Left forelimb (tissue), 1 donor: ENCODE data around the gene OR12D1.
"Not testable (repeated sequence)": the region's sequence is repeated elsewhere in the genome, so short reads cannot be mapped to it uniquely, and the experiment has no call there.

Experiments used
- DNase-seq: peaks from one replicate; pipeline ENCODE4 v3.0.0-alpha.2; 2018; ENCODE audit warnings: low spot score

Gene OR12D1

DNA sequence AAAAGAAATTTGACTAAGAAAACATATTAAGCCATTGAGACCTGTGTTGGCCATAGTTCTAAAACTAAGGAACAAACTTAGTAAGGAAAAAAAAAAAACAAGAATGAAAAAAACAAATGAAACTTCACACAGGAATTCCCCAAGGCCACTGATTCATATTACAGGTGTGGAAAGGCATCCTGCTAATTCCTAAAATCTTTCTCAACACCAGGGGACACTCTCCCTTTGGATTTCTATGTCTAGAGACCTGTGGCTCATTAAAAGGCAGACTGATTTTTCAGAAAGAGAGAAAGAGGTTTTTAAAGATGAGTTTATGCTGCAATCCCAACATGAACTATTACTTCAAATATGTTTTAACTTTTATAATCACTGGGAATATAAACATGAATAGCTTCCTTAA is at the start of gene OR12D1:
Gene OR12D1, plus strand, starts transcription at position 341 of the 400 bp plus-strand sequence.
- no peak for DNase-seq

DNA sequence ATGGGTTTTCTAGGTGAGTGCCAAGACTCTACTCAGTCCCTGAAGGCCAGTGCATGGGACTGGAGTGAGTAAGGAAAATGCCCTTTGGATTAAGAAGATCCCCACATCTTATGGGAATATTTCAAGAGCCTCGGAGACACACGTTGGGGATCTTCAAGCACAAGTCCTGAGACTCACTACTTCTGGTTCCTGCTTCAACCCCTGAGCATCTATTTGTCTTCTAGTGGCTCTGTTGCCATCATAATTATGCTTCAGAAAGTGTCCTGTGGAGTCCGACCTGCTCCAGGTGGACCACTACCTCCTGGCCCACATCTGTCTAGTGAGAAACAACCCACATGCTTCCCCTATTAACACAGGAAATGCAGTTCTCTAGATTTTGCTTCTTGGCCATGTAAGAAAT is 46.0 kb upstream of the OR12D1 start, which contains the start of gene OR5V1:
Gene OR5V1, minus strand, starts transcription at position 101 of the 400 bp plus-strand sequence. CDS start 12,670 bp downstream, outside the sequence.
- no peak for DNase-seq

DNA sequence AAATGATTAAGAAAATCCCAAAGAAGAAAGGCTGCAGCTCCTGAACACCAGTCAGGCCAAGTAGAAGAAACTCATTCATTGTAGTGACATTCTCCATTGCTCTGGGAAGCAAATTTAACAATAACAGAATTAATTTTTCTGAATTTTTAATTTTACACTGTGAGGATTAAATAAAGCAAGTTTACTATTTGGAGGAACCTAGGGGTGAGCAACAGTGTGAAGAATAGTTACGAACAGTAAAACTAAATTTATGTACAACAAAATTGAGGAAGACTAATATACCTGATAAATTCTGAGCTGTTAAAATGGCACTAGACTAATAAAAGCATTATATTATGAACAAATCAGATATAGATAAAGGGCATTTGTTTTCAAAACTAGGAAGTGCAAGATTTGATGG is 39.5 kb upstream of the OR12D1 start, which contains the start of gene OR12D3:
Gene OR12D3, minus strand, starts transcription at position 101 of the 400 bp plus-strand sequence. Its CDS starts 4 bp downstream, at position 97.
- DNase-seq = no peak

DNA sequence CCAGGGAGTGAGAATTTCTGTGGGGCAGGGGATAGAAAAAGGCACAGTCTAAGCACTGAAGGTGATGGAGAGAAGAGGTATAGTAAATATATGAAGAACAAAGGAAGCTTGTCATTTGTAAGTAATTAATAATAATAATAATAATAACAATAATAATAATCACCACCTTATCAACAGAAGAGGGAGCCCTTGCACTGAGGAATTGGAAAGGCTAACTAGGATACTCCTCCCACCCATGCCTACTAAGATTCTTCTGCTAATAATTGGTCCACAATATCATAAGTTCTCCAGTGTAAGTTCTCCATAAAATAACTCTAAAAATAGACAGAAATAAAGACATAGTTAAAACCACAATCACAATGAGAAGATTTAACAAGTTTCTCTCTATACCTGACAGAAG is 38.7 kb upstream of the OR12D1 start:
- DNase-seq = no peak

DNA sequence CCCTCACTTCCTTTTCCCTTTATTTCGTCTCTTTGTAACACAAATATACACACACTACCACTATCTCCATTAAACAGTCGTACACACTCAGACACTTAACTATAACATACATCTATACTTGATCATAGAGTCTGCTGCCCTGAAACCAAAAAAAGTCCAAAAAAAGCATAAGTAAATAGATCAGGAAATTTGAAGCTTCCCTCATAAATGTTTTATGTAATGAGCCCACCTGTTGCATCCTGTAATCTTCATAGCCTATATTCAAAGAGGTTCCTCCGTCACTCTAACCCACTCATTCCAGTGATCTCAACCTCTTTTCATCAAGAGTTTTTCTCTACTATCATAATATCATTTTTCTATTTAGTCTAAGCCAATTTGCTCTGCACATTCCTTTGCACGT is 26.2 kb upstream of the OR12D1 start:
- DNase-seq = no peak

DNA sequence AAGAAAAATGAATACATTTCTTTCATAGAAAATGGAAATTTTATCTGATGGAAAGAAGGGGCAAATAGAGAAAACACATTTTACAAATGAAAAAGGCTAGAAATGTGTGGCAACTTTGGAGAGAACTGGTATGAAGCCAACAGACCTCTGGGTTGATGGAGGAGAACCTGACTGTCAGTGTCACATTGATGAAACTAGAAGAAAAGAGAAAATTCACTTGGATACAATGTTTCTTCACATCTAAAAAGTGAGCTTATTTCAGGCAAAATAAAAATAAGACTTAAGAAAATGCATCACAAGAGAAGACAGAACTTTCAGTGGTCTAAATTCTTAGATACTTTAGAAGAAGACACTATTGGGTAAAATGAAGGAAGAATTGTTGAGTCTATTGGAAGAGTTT is 19.4 kb upstream of the OR12D1 start, which contains the start of gene OR12D2:
Gene OR12D2, plus strand, starts transcription at position 301 of the 400 bp plus-strand sequence. CDS start 1,069 bp downstream, outside the sequence.
- no peak for DNase-seq

DNA sequence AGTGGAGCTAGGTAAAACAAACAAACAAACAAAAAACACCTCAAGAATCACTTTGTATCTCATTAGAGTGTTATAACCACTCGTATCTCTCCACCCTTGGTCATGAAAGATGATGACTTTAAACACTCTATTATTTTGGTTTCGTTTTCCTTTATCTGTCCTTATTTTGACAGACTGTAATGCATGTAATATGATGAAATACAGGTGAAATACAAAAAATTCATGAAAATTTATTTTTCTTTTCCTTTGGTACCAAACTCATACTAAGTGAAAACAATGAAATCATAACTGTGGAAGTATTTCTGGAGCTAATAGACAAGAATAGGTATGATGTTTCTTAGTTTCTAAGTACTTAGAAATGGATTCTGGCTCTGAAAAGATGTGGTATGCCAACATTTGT is 15.2 kb upstream of the OR12D1 start:
- no peak for DNase-seq

DNA sequence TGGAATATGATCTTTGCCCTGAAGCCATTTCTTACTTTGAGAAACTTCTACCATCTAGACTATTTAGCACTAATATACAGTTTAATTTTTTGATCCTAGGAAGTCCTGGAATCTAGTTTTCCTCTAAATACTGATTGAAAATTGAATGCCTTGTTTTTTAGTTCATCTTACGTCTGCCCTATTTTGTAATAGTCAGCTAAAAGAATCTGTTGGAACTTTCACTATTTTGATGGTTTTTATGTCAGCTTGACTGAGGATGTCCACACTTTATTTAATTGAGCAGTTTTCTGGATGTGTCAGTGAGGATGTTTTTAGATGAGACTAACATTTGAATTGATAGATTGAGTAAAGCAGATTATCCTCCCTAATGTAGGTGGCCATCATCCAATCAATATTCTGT is 10.9 kb upstream of the OR12D1 start:
- DNase-seq = no peak

DNA sequence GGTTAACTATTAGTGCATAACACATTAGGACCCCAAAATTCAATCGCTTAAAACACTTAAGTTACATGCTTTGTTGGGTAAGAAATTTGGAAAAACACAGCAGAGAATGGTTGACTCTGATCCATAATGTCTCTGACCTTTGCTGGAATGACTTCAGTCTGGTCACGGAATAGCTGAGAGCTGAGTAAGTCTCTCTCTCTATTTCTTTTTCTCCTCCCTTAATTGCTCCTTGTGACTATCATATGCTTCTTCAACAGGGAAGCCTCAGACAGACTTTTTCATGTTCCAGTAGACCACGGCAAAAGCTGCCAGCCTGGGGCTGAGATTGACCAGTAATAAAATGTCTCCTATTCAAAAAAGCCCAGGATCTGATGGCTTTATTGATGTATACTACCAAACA is 4.8 kb downstream of the OR12D1 start:
- no peak for DNase-seq

DNA sequence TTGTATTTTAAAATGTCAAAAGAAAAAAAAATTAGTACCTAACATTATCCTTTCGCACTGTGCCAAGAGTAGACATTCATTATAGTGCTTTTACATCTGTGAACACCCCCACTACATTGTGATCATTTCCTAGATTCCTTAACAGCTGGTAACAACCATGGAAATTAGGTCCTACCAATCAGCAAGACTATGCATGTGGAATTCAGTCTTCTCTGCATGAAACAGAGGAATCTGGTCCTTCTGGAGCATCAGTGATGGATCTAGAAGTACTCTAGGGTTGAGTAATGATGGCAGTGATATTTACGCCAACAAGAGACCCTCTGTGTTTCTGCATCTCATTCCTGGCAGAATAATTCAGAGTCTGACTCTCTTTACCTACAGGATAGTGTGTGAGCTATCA is 9.4 kb downstream of the OR12D1 start:
- no peak for DNase-seq

DNA sequence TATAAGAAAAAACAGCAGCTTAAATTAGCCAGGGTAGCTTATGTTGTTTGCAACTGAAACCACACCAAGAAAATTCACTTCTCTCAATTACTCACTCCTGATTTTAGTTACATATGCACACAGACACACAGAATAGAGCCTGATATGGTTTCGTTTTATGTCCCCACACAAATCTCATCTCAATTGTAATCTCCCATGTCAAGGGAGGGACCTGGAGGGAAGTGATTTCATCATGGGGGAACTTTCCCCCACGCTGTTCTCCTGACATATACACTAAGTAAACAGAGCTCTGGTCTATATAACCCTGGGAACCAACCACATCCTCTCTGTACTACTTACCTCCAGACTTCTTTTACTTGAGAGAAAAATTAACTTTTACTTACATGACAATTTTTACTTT is 9.8 kb downstream of the OR12D1 start:
- no peak for DNase-seq

DNA sequence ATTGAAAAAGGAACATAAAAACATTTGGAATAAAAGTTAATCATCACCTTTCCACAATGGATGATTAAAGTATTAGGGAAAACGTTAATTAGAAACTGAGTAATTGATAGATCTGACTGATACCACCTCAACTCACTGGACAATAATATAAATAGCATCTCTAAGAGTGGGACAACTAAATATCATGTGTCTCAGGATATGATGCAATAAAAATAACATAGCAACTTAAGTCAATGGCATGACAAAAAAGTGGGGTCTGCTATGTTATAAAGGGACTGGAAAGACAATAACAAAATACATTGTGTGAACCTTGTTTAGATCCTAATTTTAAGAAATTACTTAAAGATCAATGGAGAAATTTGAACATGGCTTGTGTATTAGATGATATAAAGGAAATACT is 10.3 kb downstream of the OR12D1 start:
- no peak for DNase-seq

DNA sequence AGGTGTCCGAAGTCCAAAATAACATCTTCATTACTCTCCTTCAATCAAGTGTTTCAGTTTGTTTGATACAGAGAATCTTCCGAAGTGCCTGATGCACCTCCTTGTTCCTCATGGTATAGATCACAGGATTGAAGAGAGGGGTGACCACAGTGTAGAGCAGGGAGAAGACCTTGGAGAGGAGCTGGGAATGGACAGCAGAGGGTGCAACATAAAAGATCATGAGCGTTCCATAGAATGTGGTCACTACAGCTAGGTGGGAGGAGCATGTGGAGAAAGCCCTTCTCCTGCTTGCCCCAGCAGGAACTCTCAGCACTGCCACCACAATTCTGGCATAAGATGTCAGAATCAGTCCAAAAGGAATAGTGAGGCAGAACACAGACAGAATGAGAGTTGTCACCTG is 11.9 kb downstream of the OR12D1 start:
- DNase-seq = no peak

DNA sequence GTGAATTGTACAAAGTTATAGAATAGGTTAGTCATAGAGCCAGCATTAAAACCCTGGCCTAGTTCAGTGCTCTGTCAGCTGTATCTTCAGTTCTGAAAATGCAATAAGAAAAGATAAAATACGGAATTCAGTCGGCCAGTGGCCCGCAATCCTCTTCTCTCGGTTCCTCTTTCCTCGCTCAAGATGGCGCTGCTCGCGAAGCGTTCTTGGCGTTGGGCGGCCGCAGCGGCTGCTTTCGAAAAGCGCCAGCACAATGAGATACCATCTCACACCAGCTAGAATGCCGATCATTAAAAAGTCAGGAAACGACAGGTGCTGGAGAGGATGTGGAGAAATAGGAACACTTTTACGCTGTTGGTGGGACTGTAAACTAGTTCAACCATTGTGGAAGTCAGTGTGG is 22.0 kb downstream of the OR12D1 start:
- not testable (repeated sequence) for DNase-seq

DNA sequence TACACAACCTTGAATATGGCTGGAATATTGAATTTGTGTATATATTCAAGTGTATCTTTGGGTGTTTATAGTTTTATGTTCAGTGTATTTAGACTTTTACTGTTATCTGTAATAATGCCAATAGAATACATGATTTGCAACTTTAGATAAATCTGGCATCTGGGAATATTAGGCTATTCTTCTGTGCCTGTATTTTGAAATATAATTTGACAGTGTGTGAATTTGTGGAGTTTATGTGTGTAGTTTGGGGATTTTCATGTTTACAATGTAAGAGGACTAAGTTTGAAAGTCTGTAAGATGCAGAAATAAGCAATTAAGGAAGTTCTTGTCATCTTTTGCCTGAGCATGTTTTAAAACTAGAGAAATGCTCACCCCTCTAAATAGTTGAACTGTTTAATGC is 24.3 kb downstream of the OR12D1 start, which contains the start of gene OR10C1:
Gene OR10C1, plus strand, starts transcription at position 301 of the 400 bp plus-strand sequence. CDS start 710 bp downstream, outside the sequence.
- DNase-seq = no peak

DNA sequence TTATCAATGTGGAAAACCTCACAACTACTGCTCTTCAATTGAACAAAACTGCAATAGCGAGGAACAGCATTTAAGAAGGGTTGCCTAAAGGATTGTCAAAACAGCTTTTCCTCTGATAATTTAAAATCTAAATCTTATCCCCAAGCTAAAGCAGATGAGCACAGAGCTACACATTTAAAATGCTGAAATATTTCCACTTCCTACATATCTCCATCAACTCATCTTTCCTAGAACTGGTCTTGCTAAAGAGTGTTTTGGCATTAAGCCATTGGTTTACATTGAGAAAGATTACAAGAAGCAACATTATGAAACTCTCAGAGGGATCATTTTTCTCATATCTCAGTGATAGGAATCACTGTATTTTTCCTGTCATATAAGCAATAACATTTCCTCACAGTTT is 28.0 kb downstream of the OR12D1 start:
- no peak for DNase-seq

DNA sequence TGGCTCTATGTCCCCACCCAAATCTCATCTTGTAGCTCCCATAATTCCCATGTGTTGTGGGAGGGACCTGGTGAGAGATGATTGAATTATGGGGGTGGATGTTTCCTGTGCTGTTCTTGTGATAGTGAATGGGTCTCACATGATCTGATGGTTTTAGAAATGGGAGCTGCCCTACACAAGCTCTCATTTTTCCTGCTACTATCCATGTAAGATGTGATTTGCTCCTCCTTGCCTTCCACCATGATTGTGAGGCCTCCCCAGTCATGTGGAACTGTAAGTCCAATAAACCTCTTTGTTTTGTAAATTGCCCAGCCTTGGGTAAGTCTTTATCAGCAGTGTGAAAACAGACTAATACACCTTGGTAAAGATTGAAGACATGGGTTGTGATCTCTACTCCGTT is 29.3 kb downstream of the OR12D1 start:
- DNase-seq = not testable (repeated sequence)

DNA sequence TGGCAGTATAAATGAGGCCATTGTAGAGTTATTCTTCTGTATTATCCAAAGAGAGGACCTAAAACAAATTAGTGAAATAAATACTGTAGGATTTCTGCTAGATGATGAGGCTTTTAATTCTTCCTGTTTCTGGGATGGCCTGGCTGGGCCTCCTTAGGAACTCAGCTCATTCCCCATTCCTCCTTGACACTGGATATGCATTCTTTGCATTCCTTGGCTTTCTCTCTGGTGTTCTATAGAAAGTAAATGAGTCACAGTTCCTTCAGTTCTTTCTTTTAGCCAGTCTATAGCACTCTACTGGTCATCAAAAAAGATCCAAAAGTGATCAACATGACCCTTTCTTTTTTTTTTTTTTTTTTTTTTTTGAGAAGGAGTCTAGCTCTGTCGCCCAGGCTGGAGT is 32.9 kb downstream of the OR12D1 start:
- DNase-seq = no peak

DNA sequence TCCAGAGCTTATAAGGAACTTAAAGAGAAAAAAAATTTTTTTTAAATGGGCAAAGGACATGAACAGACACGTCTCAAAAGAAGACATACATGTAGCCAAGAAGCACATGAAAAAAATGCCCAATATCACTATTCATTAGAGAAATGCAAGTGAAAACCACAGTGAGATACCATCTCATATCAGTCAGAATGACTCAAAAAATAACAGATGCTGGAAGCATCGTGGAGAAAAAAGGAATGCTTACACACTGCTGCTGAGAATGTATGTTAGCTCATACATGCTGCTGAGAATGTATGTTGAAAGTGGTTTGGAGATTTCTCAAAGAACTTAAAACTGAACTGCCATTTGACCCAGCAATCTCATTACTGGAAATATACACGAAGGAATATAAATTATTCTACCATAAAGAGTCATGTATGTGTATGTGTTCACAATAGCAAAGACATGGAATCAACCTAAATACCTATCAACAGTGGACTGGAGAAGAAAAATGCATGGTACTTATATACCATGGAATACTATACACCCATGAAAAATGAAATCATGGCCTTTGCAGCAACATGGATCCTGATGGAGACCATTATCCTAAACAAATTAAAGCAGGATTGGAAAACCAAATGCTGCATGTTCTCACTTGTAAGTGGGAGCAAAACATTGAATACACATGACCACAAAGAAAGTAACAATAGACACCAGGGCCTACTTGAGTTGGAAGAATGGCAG is 36.9 kb downstream of the OR12D1 start:
- no peak for DNase-seq

DNA sequence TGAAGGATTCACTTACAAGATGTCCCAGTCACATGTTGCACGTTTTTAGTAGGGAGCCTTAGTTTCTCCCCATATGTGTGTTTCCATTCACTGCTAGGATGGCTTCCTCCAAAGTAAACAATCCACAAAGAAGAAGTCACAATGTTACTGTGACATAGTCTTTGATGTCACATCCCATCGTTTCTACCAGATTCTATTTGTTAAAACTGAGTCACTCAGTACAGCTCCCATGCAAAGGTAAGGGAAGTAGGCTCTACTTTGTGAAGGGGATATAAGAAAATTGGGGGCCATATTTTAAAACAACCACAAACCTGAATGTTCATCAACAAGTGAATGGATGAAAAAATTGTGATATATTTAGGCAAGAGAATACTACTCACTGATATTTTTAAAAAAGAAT is 42.2 kb downstream of the OR12D1 start, which contains the start of the genes OR11A1 and OR2H1:
Gene OR11A1, minus strand, starts transcription at position 101 of the 400 bp plus-strand sequence. CDS start 29,430 bp downstream, outside the sequence.
Gene OR2H1, plus strand, starts transcription at position 185 of the 400 bp plus-strand sequence. CDS start 4,615 bp downstream, outside the sequence.
- no peak for DNase-seq

DNA sequence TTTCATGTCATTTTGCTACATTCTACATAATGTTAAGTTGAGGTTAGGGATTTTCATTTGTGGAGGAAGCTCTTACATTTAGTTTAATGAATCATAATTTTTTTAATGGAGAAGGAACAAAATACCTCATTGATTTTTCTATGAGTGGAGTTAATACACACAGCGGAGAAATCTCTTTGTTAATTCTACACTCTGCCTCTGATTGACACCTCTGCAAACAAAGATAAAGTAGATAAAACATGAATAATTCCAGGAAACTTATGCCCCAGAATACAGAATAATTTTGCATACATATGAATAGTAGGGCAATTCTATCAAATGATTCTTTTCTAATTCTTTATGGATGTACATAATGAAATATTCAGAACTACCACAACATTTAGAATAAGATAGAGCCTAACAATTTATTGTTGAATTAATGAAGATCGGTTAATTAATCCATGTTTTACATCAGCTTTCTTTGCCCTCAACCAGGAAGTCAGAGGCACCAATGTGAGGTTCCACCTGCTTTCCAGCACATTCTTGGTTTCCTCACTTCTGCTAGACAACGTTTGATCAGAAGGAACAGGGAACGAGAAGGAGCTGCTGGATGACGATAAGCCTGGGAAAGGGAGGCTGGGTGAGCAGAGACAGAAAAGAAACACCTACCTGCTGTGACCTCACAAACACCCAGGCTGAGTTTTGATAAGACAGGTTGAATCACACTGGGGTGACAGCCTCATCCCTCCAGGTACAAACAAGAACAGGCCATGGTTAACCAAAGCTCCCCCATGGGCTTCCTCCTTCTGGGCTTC is 46.5 kb downstream of the OR12D1 start:
- no peak for DNase-seq

DNA sequence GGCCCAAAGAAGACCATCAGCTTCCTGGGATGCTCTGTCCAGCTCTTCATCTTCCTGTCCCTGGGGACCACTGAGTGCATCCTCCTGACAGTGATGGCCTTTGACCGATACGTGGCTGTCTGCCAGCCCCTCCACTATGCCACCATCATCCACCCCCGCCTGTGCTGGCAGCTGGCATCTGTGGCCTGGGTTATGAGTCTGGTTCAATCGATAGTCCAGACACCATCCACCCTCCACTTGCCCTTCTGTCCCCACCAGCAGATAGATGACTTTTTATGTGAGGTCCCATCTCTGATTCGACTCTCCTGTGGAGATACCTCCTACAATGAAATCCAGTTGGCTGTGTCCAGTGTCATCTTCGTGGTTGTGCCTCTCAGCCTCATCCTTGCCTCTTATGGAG is 47.3 kb downstream of the OR12D1 start:
- no peak for DNase-seq

DNA sequence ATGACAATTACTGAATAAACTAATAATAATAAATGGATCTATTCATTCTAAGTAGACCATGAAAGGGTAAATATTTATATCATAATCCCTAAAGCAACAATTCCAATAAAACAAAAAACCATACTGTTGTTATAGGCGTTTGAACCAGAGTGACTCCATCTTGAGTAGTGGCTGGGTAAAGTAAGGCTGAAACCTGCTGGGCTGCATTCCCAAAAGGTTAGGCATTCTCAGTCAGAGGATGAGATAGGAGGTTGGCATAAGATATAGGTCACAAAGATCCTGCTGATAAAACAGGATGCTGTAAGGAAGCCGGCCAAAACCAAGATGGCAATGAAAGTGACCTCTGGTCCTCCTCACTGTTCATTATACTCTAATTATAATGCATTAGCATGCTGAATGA is 50.6 kb downstream of the OR12D1 start:
- no peak for DNase-seq
